ENCODE data around the gene ALPG. TPM values are rescaled to one million over a fixed set of nuclear protein-coding genes. Genes with fewer than 3 reads are reported as not detected.
A peak's percentile ranks its signal among the peaks of the same experiment; 100 is the strongest.

The ALPG gene
- total RNA-seq, 1 experiment from 2014 or later, result 65.3 TPM

DNA sequence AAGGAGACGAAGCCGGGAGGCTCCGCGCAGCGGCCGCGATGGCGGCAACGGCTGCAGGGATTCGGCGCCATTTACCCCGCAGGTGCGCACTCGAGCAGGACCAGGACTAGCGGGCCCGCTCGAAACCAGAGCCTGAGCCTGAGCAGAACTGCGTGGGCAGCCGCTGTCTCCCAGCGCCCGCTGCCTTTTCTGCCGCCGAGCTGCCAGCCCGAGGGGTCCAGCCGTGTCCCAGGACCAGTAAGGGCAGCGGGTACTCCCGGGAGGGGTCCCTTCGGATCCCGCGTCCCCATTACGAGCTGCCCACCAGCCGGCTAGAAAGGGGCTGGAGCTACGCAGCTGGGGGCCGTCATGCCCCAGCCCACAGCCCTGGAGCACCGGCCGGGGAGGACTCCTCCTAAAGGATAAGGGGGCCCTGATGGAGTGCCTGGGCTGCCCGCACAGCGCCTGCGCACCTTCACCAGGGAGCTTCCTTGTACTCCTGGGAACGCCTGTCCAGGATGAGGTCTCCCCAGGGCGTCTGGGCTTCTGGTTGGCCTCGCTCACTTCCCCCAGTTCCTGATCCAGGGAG is 18.2 kb upstream of the ALPG start:
- ChIA-PET POLR2A (no interaction called here), CTCF (no interaction called here)
- Histone ChIP-seq H3K27ac (ENCODE audit: low read length) (no peak overlapping the region), H3K27me3 (ENCODE audit: control insufficient read depth, insufficient read depth, low read length) (no peaks in the 10 kb centered on the region), H3K36me3 (ENCODE audit: control insufficient read depth, insufficient read depth, low read length) (no peaks in the 10 kb centered on the region), H3K4me3 (ENCODE audit: low read depth in 2 of 2, low read length in 2 of 2) (no peak overlapping the region), H3K9me3 (ENCODE audit: control insufficient read depth, insufficient read depth, low read depth, low read length) (no peaks in the 10 kb centered on the region), H3K4me1 (ENCODE audit: control insufficient read depth, insufficient read depth, low read length) (peaks cover 8% of the 10 kb centered on the region)
- intact Hi-C loops (cut with micrococcal nuclease; ENCODE audit: unreplicated experiment), result no loop called here
- no TSS peak for BruUV-seq (replicated peaks)
- in situ Hi-C loops (cut with HindIII; ENCODE audit: low pct_unique_long_range_greater_than_20kb, low sequenced_read_pairs), result no loop called here
- no peak for DNase-seq (ENCODE audit: low read depth, low spot score)
- TF ChIP-seq POLR2AphosphoS5 (IDR thresholded peaks at IDR 0.05; ENCODE audit: low read depth, low read length), result no peak
- no peak for TF ChIP-seq SIN3A (IDR thresholded peaks at IDR 0.05; ENCODE audit: borderline replicate concordance, insufficient read depth, low read depth, low read length)
- TF ChIP-seq TCF7L2 (IDR thresholded peaks at IDR 0.05; ENCODE audit: low read depth, low read length), result no peak
- TF ChIP-seq, protein P1, sequence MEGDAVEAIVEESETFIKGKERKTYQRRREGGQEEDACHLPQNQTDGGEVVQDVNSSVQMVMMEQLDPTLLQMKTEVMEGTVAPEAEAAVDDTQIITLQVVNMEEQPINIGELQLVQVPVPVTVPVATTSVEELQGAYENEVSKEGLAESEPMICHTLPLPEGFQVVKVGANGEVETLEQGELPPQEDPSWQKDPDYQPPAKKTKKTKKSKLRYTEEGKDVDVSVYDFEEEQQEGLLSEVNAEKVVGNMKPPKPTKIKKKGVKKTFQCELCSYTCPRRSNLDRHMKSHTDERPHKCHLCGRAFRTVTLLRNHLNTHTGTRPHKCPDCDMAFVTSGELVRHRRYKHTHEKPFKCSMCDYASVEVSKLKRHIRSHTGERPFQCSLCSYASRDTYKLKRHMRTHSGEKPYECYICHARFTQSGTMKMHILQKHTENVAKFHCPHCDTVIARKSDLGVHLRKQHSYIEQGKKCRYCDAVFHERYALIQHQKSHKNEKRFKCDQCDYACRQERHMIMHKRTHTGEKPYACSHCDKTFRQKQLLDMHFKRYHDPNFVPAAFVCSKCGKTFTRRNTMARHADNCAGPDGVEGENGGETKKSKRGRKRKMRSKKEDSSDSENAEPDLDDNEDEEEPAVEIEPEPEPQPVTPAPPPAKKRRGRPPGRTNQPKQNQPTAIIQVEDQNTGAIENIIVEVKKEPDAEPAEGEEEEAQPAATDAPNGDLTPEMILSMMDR (IDR thresholded peaks at IDR 0.05), result no peak
- TF ChIP-seq, protein P2, sequence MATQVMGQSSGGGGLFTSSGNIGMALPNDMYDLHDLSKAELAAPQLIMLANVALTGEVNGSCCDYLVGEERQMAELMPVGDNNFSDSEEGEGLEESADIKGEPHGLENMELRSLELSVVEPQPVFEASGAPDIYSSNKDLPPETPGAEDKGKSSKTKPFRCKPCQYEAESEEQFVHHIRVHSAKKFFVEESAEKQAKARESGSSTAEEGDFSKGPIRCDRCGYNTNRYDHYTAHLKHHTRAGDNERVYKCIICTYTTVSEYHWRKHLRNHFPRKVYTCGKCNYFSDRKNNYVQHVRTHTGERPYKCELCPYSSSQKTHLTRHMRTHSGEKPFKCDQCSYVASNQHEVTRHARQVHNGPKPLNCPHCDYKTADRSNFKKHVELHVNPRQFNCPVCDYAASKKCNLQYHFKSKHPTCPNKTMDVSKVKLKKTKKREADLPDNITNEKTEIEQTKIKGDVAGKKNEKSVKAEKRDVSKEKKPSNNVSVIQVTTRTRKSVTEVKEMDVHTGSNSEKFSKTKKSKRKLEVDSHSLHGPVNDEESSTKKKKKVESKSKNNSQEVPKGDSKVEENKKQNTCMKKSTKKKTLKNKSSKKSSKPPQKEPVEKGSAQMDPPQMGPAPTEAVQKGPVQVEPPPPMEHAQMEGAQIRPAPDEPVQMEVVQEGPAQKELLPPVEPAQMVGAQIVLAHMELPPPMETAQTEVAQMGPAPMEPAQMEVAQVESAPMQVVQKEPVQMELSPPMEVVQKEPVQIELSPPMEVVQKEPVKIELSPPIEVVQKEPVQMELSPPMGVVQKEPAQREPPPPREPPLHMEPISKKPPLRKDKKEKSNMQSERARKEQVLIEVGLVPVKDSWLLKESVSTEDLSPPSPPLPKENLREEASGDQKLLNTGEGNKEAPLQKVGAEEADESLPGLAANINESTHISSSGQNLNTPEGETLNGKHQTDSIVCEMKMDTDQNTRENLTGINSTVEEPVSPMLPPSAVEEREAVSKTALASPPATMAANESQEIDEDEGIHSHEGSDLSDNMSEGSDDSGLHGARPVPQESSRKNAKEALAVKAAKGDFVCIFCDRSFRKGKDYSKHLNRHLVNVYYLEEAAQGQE (IDR thresholded peaks at IDR 0.05; ENCODE audit: insufficient read depth in 1 of 2, low read depth in 2 of 2, low read length in 1 of 2), result no peak
- ATAC-seq, result no peak

DNA sequence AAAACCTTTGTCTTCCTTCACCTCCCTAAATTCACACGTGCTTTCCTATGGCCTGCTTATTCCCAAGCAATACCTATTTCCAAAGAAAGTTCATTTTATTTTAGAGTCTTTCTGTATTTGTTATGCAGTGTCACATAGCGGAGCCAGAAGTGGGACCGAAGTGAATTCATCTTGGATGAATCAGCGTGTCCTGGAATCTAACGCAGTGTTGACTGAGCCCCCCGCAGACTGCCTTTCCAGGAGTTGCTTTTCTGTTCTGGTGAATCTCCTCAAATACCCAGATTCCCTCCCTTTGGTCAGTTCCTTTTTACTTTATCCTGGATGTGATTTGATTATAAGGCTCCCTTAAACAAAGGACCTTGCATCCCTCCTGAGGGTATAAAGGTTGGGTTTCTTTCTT is 17.3 kb upstream of the ALPG start:
- POLR2A ChIA-PET, result no interaction called here
- intact Hi-C loops (cut with micrococcal nuclease; ENCODE audit: unreplicated experiment), result no loop called here
- no peak for DNase-seq (ENCODE audit: low read depth, low spot score)

More for the DNA sequence above, 17.3 kb upstream of the ALPG start:
- BruUV-seq (replicated peaks), result no TSS peak
- in situ Hi-C loops (cut with HindIII; ENCODE audit: low pct_unique_long_range_greater_than_20kb, low sequenced_read_pairs), result no loop called here
- TF ChIP-seq POLR2AphosphoS5 (IDR thresholded peaks at IDR 0.05; ENCODE audit: low read depth, low read length) (no peak), TCF7L2 (IDR thresholded peaks at IDR 0.05; ENCODE audit: low read depth, low read length) (no peak), SIN3A (IDR thresholded peaks at IDR 0.05; ENCODE audit: borderline replicate concordance, insufficient read depth, low read depth, low read length) (no peak)
- TF ChIP-seq, protein P2 (IDR thresholded peaks at IDR 0.05; ENCODE audit: insufficient read depth in 1 of 2, low read depth in 2 of 2, low read length in 1 of 2), result no peak
- TF ChIP-seq, protein P1 (IDR thresholded peaks at IDR 0.05), result no peak
- H3K36me3 ChIP-seq (ENCODE audit: control insufficient read depth, insufficient read depth, low read length), result no peaks in the 10 kb centered on the region
- H3K9me3 ChIP-seq (ENCODE audit: control insufficient read depth, insufficient read depth, low read depth, low read length), result no peaks in the 10 kb centered on the region
- peaks cover 8% of the 10 kb centered on the region for H3K4me1 ChIP-seq (ENCODE audit: control insufficient read depth, insufficient read depth, low read length)
- no peak for ATAC-seq
- H3K27ac ChIP-seq (ENCODE audit: low read length), result peak overlapping the region; percentile 60; the same call in 1 of the 2 replicates
- CTCF ChIA-PET, result no interaction called here
- H3K4me3 ChIP-seq (ENCODE audit: low read depth in 2 of 2, low read length in 2 of 2), result no peak overlapping the region
- H3K27me3 ChIP-seq (ENCODE audit: control insufficient read depth, insufficient read depth, low read length), result no peaks in the 10 kb centered on the region
